GM19193 (cell line): ENCODE results near the gene PACSIN2.

Experiments
- POLR2A ChIP-seq: IDR thresholded peaks from 4 replicates; pipeline ENCODE4 v1.6.1; 2011; ENCODE audit not compliant: insufficient read depth, insufficient read length; ENCODE audit errors: extremely low read depth

The PACSIN2 gene

GRCh38 chr22:43014316-43014868 is 557 bp downstream of the PACSIN2 start:
- no peak for TF ChIP-seq POLR2A

GRCh38 chr22:43013355-43014315 is 1.3 kb downstream of the PACSIN2 start:
- TF ChIP-seq POLR2A = no peak

DNA sequence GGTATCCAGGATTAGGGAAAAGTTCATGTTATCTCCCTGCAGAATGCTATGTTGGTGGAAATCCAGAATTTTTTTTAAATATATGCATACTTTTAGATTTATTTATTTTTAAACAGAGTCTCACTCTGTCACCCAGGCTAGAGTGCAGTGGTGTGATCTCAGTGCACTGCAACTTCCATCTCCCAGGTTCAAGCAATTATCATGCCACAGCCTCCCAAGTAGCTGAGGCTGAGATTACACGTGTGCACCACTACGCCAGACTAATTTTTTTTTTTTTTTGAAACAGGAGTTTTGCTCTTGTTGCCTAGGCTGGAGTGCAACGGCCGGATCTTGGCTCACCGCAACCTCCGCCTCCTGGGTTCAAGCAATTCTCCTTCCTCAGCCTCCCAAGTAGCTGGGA is 2.6 kb downstream of the PACSIN2 start:
- no peak for TF ChIP-seq POLR2A

GRCh38 chr22:43011079-43011478 is 3.9 kb downstream of the PACSIN2 start:
- no peak for TF ChIP-seq POLR2A

DNA sequence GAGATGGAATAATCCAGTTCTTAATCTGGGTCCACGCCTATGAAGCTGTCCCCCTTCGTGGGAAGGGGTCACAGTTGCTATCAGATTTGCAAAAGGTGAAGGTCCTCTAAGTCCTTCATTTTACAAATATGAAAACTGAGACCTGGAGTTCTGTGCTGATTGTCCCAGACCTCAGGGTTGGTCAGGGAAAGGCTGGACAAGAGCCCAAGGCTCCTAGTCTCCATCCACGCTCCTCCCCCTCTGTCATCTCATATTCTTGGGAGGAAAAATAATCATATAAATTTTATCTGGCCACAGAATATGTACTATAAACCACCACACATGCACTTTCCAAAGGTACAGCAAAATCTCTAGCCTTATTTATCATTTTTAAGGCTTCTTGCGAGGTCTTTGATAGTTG is 5.5 kb downstream of the PACSIN2 start:
- TF ChIP-seq POLR2A = no peak

DNA sequence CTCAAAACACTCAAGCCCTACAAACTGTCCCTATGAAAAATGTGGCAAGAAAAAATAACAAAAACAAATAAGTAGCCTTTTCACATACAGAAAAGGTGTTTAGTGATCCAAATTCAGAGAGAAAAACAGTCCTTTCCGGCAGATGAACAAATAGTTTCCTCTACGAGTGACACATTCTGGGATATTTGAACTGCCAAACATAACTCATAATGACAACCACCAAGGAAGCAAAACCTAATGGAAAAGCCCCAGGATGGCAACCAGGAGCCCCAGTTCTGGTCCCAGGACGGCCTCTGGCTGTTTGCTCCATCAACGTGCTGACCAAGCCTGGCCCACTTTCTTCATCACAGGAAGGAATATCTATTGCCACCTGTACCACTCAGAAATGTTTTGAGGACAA is 6.0 kb downstream of the PACSIN2 start:
- no peak for TF ChIP-seq POLR2A

DNA sequence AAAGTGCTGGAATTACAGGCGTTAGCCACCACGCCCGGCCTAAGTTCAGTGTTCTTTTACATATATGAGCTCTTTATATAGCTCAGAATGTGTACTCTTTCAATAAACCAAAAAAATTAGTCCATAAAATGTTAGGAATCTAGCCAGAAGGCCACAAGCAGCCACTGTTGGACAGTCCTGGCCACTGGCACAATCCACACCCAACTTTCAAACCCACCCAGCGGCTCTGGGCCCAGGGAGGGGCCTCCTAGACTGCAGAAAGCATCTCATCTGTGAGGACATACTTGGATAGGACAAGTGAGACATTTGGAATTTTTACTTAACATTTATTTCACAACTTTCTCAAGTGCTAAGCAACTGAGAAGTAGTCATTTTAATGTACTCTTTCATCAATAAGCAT is 6.4 kb downstream of the PACSIN2 start:
- no peak for TF ChIP-seq POLR2A

DNA sequence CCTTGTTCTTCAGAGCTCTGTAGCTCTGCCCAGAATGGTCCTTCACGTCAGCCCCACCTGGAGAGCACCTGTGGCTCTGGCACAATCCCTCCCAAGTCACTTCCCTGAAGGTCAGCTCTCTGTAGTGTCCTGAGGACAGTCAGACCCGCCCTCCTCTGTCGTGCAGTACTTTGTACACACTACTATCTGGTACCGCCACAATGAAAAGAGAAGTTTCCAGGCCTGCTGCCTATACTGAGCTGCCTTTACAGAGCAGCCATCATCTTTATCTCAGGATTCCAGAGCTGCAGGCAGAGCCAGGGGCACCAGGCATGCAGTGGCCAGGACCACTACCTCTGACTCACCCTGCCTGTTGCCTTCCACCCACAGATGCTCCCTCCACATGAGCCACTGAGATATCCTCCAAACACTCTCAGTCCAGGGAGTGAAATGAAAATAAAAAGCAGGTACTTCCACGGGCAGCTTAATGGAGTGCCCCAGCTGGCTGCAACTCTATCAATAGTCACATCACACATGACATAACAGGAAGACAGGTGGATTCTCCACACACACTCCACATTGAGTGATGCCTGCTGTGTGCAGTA is 7.3 kb downstream of the PACSIN2 start:
- no peak for TF ChIP-seq POLR2A

DNA sequence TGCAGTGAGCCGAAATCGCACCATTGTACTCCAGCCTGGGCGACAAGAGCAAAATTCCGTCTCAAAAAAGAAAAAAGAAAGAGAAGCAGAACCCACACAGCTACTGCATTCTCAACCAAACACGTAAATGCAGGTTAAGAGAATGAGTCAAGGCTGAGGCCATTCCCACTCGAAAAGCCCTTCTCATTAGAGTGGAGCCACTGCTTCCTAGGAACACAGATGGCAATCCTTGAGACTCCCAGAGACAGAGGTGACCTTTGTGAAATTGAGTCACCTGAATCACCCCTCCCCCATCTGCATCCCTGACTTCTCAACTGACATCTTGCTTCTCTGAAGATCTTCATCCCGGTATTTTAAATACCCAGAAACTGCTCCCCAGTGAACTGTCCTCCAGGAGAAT is 8.2 kb downstream of the PACSIN2 start:
- TF ChIP-seq POLR2A = no peak

GRCh38 chr22:43006016-43006505 is 8.9 kb downstream of the PACSIN2 start:
- no peak for TF ChIP-seq POLR2A

DNA sequence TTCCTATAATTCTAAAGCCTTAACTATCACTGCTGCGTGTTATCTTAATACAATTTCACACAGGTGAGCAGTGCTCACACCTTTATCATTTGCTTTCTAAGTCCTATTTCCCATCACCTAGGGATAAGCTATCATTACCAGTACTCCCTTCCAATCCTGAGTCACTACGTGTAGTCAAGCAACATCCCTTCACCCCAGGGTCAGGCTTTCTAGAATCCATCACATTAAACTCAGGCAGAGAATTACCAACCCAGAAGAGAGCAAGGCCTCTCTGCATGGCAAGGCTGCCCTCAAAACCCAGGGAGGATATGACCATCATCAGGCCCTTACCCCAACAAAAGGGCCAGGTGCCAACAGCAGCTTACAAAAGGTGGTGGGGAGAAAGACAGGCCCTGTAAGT is 9.8 kb downstream of the PACSIN2 start:
- no peak for TF ChIP-seq POLR2A

- no peak for TF ChIP-seq POLR2A
Measured at GRCh38 chr22:43004362-43005035, 10.4 kb downstream of the PACSIN2 start.

DNA sequence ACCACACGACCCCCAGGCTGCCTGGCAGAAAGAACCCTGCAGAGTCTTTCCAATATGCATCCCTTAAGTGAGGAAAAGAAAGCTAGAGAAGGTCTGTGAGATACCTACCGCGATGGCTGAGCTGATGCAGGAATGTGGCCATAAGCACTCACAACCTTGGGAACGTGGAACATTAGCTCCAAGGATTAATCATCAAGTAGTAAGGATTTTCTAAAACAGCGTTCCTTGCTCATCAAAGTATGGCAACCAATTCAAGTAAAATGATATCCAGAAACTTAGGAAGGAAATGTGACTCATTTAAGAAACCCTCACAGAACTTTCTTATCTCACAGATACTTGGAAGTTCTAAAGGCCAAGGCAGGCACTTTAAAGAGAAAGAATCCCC is 12.8 kb downstream of the PACSIN2 start:
- TF ChIP-seq POLR2A = no peak

DNA sequence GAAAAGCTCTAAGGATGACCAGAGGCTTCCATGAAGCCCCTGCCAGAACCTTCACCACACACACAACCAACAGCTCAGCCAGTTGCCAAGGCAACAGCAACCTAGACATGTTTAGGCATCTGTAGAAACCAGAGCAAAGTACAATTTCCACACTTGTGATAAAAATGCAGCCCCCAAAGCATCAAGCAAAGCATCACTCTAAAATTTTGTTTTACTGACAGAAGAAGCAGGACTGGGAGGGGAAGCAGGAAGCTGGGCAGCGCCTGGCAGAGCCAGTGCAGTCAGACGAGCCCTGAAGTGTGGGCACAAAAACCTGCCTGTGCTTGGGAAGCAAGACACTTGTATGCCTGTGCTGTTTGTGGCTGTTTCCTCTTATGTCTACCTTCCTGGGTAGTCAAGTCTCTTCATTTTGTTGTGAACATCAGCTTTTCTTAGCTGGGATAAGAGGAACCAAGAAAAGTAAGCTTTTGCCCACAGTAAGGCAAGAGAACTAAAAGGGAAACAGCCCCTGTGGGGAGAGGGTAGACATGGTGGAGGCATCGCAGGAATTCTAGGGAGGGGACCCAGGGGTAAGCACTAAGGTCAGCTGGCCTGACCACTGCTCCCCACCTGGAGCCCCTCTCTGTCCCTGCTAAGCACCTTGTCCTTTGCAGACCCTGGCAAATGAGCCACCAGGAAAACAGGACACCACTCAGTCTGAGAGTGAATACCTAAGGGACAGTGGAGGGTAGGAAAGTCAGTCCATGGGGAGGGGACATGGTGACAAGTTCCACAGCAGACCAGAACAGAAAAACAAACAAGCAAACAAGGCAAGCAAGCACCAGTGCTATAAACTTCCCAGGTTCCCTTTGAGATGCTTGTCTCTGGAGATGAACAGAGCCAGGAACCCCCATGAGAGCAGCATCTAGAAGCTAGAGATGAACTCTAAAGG is 13.4 kb downstream of the PACSIN2 start:
- TF ChIP-seq POLR2A = no peak
